Omental fat pad (tissue), 4 donors: ENCODE results near the gene SPAG16. TPM values are rescaled to one million over a fixed set of nuclear protein-coding genes. Genes with fewer than 3 reads are reported as not detected.

ENCODE experiments used
- ATAC-seq: fragments of 150-250 bp; one replicate; pipeline ENCODE4 v1.9.1; 2016; ENCODE audit warnings: mild to moderate bottlenecking, moderate library complexity; ENCODE audit not compliant: low FRiP score
- DNase-seq: peaks from one replicate; pipeline ENCODE4 v3.0.0-alpha.2; 2019; ENCODE audit warnings: low spot score
- total RNA-seq, 4 donors: library from RNA; depleted of rRNA; stranded (reverse); fragments of >200 nt; gene quantifications; one replicate each; pipeline ENCODE4 v1.1.0, GENCODE V29; 2016
- TF ChIP-seq, protein P1 (sequence below), 3 donors: fragments of 450-650 bp; IDR thresholded peaks; one replicate each; pipeline ENCODE4 v1.5.1; 2016 to 2017; ENCODE audit warnings: antibody characterized with exemption in 3 of 3, mild to moderate bottlenecking in 3 of 3, moderate library complexity in 2 of 3

Gene SPAG16
- total RNA-seq, 4 donors from 2014 or later: 11.1 to 29.5 (median 13.3) TPM

DNA sequence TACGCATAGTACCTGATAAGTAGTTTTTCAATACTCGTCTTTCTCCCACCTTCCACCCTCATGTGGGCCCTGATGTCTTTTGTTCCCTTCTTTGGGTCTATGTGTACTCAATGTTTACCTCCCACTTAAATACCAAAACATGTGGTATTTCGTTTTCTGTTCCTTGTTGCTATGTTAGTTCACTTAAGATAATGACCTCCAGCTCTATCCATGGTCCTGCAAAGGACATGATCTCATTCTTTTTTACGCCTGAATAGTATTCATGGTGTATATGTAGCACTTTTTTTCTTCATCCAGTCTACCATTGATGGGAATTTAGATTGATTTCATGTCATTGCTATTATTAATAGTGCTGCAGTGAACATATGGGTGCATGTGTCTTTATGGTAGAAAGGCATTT is 816.2 kb downstream of the SPAG16 start:
- TF ChIP-seq, protein P1, sequence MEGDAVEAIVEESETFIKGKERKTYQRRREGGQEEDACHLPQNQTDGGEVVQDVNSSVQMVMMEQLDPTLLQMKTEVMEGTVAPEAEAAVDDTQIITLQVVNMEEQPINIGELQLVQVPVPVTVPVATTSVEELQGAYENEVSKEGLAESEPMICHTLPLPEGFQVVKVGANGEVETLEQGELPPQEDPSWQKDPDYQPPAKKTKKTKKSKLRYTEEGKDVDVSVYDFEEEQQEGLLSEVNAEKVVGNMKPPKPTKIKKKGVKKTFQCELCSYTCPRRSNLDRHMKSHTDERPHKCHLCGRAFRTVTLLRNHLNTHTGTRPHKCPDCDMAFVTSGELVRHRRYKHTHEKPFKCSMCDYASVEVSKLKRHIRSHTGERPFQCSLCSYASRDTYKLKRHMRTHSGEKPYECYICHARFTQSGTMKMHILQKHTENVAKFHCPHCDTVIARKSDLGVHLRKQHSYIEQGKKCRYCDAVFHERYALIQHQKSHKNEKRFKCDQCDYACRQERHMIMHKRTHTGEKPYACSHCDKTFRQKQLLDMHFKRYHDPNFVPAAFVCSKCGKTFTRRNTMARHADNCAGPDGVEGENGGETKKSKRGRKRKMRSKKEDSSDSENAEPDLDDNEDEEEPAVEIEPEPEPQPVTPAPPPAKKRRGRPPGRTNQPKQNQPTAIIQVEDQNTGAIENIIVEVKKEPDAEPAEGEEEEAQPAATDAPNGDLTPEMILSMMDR (IDR thresholded peaks at IDR 0.05): no peak
- DNase-seq (no peak), ATAC-seq (no peak)

- TF ChIP-seq, protein P1 (IDR thresholded peaks at IDR 0.05): no peak
- DNase-seq: no peak
- no peak for ATAC-seq
Measured at GRCh38 chr2:214103276-214104001, 819.2 kb downstream of the SPAG16 start.

DNA sequence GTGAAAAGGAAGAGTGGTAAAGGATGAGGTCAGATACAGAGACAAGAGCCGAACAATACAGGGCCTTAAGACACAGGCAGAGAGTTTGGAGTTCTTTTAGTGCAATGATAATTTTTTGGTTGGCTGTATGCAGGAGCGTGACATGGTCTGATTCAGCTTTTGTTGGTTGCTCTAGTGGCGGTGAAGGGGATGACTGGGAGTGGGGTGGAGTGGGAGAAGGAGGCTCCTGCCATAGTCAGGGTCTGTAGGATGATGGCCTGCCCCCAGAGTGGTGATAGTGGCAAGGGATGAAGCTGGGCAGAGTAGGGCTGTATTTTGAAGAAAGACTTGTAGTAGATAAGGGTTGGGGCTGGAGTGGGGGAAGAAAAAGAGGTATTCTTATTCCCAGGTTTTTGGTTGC is 820.0 kb downstream of the SPAG16 start:
- ATAC-seq (no peak), DNase-seq (no peak)
- TF ChIP-seq, protein P1 (IDR thresholded peaks at IDR 0.05): no peak

GRCh38 chr2:214104967-214105366 is 820.7 kb downstream of the SPAG16 start:
- no peak for DNase-seq
- no peak for ATAC-seq
- TF ChIP-seq, protein P1 (IDR thresholded peaks at IDR 0.05): no peak

- TF ChIP-seq, protein P1 (IDR thresholded peaks at IDR 0.05): no peak
- no peak for DNase-seq
- no peak for ATAC-seq
Measured at GRCh38 chr2:214107726-214108125, 823.5 kb downstream of the SPAG16 start.

GRCh38 chr2:214108598-214108997 is 824.3 kb downstream of the SPAG16 start:
- no peak for DNase-seq
- TF ChIP-seq, protein P1 (IDR thresholded peaks at IDR 0.05): no peak
- no peak for ATAC-seq

GRCh38 chr2:214117054-214117453 is 832.8 kb downstream of the SPAG16 start:
- no peak for DNase-seq
- ATAC-seq: no peak
- TF ChIP-seq, protein P1 (IDR thresholded peaks at IDR 0.05): no peak
